ENCODE results near the gene CRY2. TPM values are rescaled to one million over a fixed set of nuclear protein-coding genes. Genes with fewer than 3 reads are reported as not detected.

CRY2 gene
- total and polyA plus RNA-seq, 5 experiments from 2014 or later, result 24.3 to 64.5 (median 33.4) TPM

GRCh38 chr11:45909594-45910475 lies 62.6 kb downstream of the CRY2 start:
- H3K27ac Mint-ChIP-seq, result peak overlapping the region in 1 of 10 donors; percentile 84

GRCh38 chr11:45910623-45911022 lies 63.3 kb downstream of the CRY2 start:
- H3K36me3 Mint-ChIP-seq, result peaks cover 0 to 46% (median 0%) of the 10 kb centered on the region in 3 donors
- no peak overlapping the region for H3K4me3 Mint-ChIP-seq
- DNase-seq, result no peak
- peak overlapping the region in 1 of 10 donors; percentile 66 for H3K27ac Mint-ChIP-seq
- H3K9me3 Mint-ChIP-seq, result no peaks in the 10 kb centered on the region
- POLR2A ChIA-PET, result no interaction called here
- H3K27me3 Mint-ChIP-seq, result no peaks in the 10 kb centered on the region
- peaks cover 10 to 19% (median 13%) of the 10 kb centered on the region in 4 donors for H3K4me1 Mint-ChIP-seq
- ATAC-seq, result no peak

More at GRCh38 chr11:45909594-45910475, 62.6 kb downstream of the CRY2 start:
- H3K9me3 Mint-ChIP-seq, result no peaks in the 10 kb centered on the region
- no peak for DNase-seq
- no peak for ATAC-seq
- POLR2A ChIA-PET, result interaction anchor here (1.1 kb wide), 1 partner anchor 8 kb away, joined by 3 read pairs; no protein-coding TSS in a partner anchor
- H3K27me3 Mint-ChIP-seq, result no peaks in the 10 kb centered on the region
- H3K4me3 Mint-ChIP-seq, result no peak overlapping the region
- peaks cover 0 to 40% (median 0%) of the 10 kb centered on the region in 3 donors for H3K36me3 Mint-ChIP-seq
- peaks cover 10 to 18% (median 13%) of the 10 kb centered on the region in 4 donors for H3K4me1 Mint-ChIP-seq

GRCh38 chr11:45913514-45913913 lies 66.2 kb downstream of the CRY2 start:
- ATAC-seq (no peak), DNase-seq (no peak)
- POLR2A ChIA-PET, result no interaction called here
- H3K27me3 Mint-ChIP-seq, result no peaks in the 10 kb centered on the region
- H3K27ac Mint-ChIP-seq, result peak overlapping the region in 2 of 10 donors; percentile 71 to 74
- peaks cover 0 to 53% (median 0%) of the 10 kb centered on the region in 3 donors for H3K36me3 Mint-ChIP-seq
- H3K4me3 Mint-ChIP-seq, result peak overlapping the region in 1 of 10 donors; percentile 29
- H3K4me1 Mint-ChIP-seq, result peaks cover 13 to 35% (median 32%) of the 10 kb centered on the region in 4 donors
- H3K9me3 Mint-ChIP-seq, result no peaks in the 10 kb centered on the region

GRCh38 chr11:45913942-45914635 lies 66.8 kb downstream of the CRY2 start:
- Mint-ChIP-seq H3K9me3 (no peaks in the 10 kb centered on the region), H3K27ac (peak overlapping the region in 2 of 10 donors; percentile 14 to 43), H3K4me1 (peaks cover 13 to 37% (median 36%) of the 10 kb centered on the region in 4 donors), H3K27me3 (no peaks in the 10 kb centered on the region), H3K36me3 (peaks cover 0 to 52% (median 0%) of the 10 kb centered on the region in 3 donors), H3K4me3 (peak overlapping the region in 1 of 10 donors; percentile 26)
- no peak for ATAC-seq
- POLR2A ChIA-PET, result interaction anchor here (5.3 kb wide), 1 partner anchor 15 kb away, joined by 57 read pairs; no protein-coding TSS in a partner anchor
- no peak for DNase-seq

- Mint-ChIP-seq H3K4me3 (peak overlapping the region in 6 of 10 donors; percentile 18 to 69 (median 39)), H3K36me3 (peaks cover 0 to 45% (median 0%) of the 10 kb centered on the region in 3 donors), H3K27ac (peak overlapping the region in 4 of 10 donors; percentile 46 to 82 (median 63)), H3K9me3 (no peaks in the 10 kb centered on the region), H3K4me1 (peaks cover 14 to 51% (median 50%) of the 10 kb centered on the region in 4 donors), H3K27me3 (no peaks in the 10 kb centered on the region)
- POLR2A ChIA-PET, result interaction anchor here (0.7 to 5.3 kb wide), 3 partner anchors 13 to 678 kb away, joined by 3 to 57 read pairs (median 5); partner anchors contain the start of gene AMBRA1
- ATAC-seq, result no peak
- no peak for DNase-seq
Observed at GRCh38 chr11:45915446-45915845, 68.2 kb downstream of the CRY2 start.

- Mint-ChIP-seq H3K27ac (peak overlapping the region; percentile 94 to 100 (median 98)), H3K36me3 (peaks cover 0 to 31% (median 0%) of the 10 kb centered on the region in 3 donors), H3K4me3 (peak overlapping the region; percentile 90 to 98 (median 95)), H3K4me1 (peaks cover 16 to 62% (median 59%) of the 10 kb centered on the region in 4 donors), H3K27me3 (peaks cover 0 to 3% (median 0%) of the 10 kb centered on the region in 5 donors), H3K9me3 (no peaks in the 10 kb centered on the region)
- DNase-seq (peak in 1 of 10 donors; percentile 31), ATAC-seq (peak in 1 of 2 donors; percentile 3)
- POLR2A ChIA-PET, result interaction anchor here (1.0 to 5.3 kb wide), 7 partner anchors 11 to 116 kb away, joined by 3 to 57 read pairs (median 3); partner anchors contain the start of gene CRY2
Observed at GRCh38 chr11:45917286-45917622, 70.0 kb downstream of the CRY2 start.

GRCh38 chr11:45917623-45918330 lies 70.5 kb downstream of the CRY2 start, which contains the start of gene PEX16:
TSS of gene PEX16 (minus strand) at chr11:45917877. CDS start at chr11:45917811, 66 bp downstream.
- Mint-ChIP-seq H3K4me1 (peaks cover 16 to 62% (median 59%) of the 10 kb centered on the region in 4 donors), H3K9me3 (no peaks in the 10 kb centered on the region), H3K27ac (peak within 1 kb of the TSS; percentile 94 to 100 (median 98)), H3K27me3 (peaks cover 0 to 3% (median 0%) of the 10 kb centered on the region in 5 donors), H3K36me3 (peaks cover 0 to 28% (median 0%) of the 10 kb centered on the region in 3 donors), H3K4me3 (peak within 1 kb of the TSS; percentile 90 to 98 (median 95))
- DNase-seq (peak; percentile 89 to 98 (median 96)), ATAC-seq (peak; percentile 90 to 91)
- POLR2A ChIA-PET, result interaction anchor here (0.5 to 5.3 kb wide), 13 partner anchors 8 to 753 kb away, joined by 3 to 57 read pairs (median 3); partner anchors contain the start of gene CRY2

GRCh38 chr11:45918331-45918941 lies 71.2 kb downstream of the CRY2 start:
- peak overlapping the region; percentile 94 to 100 (median 98) for H3K27ac Mint-ChIP-seq
- H3K9me3 Mint-ChIP-seq, result no peaks in the 10 kb centered on the region
- H3K4me1 Mint-ChIP-seq, result peaks cover 18 to 64% (median 60%) of the 10 kb centered on the region in 4 donors
- peaks cover 0 to 3% (median 0%) of the 10 kb centered on the region in 5 donors for H3K27me3 Mint-ChIP-seq
- POLR2A ChIA-PET, result interaction anchor here (0.5 to 5.3 kb wide), 11 partner anchors 9 to 752 kb away, joined by 3 to 57 read pairs (median 3); partner anchors contain the start of gene CRY2
- DNase-seq (peak in 5 of 10 donors; percentile 37 to 66 (median 51)), ATAC-seq (peak in 1 of 2 donors; percentile 3)
- H3K36me3 Mint-ChIP-seq, result peaks cover 0 to 22% (median 0%) of the 10 kb centered on the region in 3 donors
- peak overlapping the region; percentile 90 to 98 (median 95) for H3K4me3 Mint-ChIP-seq

GRCh38 chr11:45918962-45919675 lies 71.8 kb downstream of the CRY2 start:
- POLR2A ChIA-PET, result interaction anchor here (3.2 to 5.3 kb wide), 2 partner anchors 10 to 72 kb away, joined by 17 to 57 read pairs; partner anchors contain the start of gene CRY2
- Mint-ChIP-seq H3K27ac (peak overlapping the region; percentile 94 to 100 (median 98)), H3K4me3 (peak overlapping the region; percentile 90 to 98 (median 95)), H3K27me3 (peaks cover 0 to 3% (median 0%) of the 10 kb centered on the region in 5 donors), H3K9me3 (no peaks in the 10 kb centered on the region), H3K36me3 (peaks cover 0 to 18% (median 0%) of the 10 kb centered on the region in 3 donors), H3K4me1 (peaks cover 20 to 68% (median 63%) of the 10 kb centered on the region in 4 donors)
- ATAC-seq (no peak), DNase-seq (peak in 1 of 10 donors; percentile 45)

- H3K4me1 Mint-ChIP-seq, result peaks cover 23 to 71% (median 66%) of the 10 kb centered on the region in 4 donors
- H3K27ac Mint-ChIP-seq, result peak overlapping the region in 8 of 10 donors; percentile 24 to 95 (median 56)
- ATAC-seq (no peak), DNase-seq (peak in 1 of 10 donors; percentile 24)
- H3K9me3 Mint-ChIP-seq, result no peaks in the 10 kb centered on the region
- H3K36me3 Mint-ChIP-seq, result peaks cover 0 to 13% (median 0%) of the 10 kb centered on the region in 3 donors
- POLR2A ChIA-PET, result interaction anchor here (5.3 kb wide), 1 partner anchor 9 kb away, joined by 57 read pairs; no protein-coding TSS in a partner anchor
- H3K27me3 Mint-ChIP-seq, result peaks cover 0 to 3% (median 0%) of the 10 kb centered on the region in 5 donors
- peak overlapping the region; percentile 61 to 98 (median 94) for H3K4me3 Mint-ChIP-seq
Observed at GRCh38 chr11:45919806-45920530, 72.7 kb downstream of the CRY2 start.

Data from naive thymus-derived CD8-positive, alpha-beta T cell (primary cell).